SK-N-SH (cell line): ENCODE results near the gene IKBIP. TPM values are rescaled to one million over a fixed set of nuclear protein-coding genes. Genes with fewer than 3 reads are reported as not detected.
"Not testable (repeated sequence)": the region's sequence is repeated elsewhere in the genome, so short reads cannot be mapped to it uniquely, and the experiment has no call there.

Source experiments
- CTCF ChIA-PET: fragments of 300-600, 350-600 bp; formaldehyde crosslinking; extraction: SDS; loops from one replicate; lab custom pipeline; 2021; lab: Yijun Ruan, JAX
- POLR2A ChIA-PET: fragments of 350-600 bp; sonication (Branson Sonifier 250); formaldehyde crosslinking; extraction: SDS; loops from one replicate; lab custom pipeline; 2020; ENCODE audit warnings: antibody characterized with exemption, inconsistent platforms; lab: Yijun Ruan, JAX
- DNase-seq: peaks from one replicate; pipeline ENCODE4 v3.0.0; 2012
- H2AFZ ChIP-seq: fragments of 200-600 bp; sonication (generic); 2 replicates; pipeline ENCODE4 v1.8.1; 2016; ENCODE audit warnings: antibody characterized with exemption, mild to moderate bottlenecking, low read depth
- H3F3A ChIP-seq: fragments of 200-600 bp; sonication (generic); replicated peaks from 2 replicates; pipeline ENCODE3; 2016; ENCODE audit warnings: antibody characterized with exemption, mild to moderate bottlenecking; ENCODE audit not compliant: insufficient read depth
- H3K27ac ChIP-seq, 2 experiments: fragments of 200-500 bp in 1 of 2; fragments of 200-600 bp in 1 of 2; sonication (Bioruptor generic) in 1 of 2; sonication (generic), shearing (Covaris generic) in 1 of 2; 2 replicates each; pipeline versions ENCODE4 v1.5.1 to v1.6.1; 2014 to 2016; ENCODE audit warnings: low read depth in 2 of 2, inconsistent platforms in 1 of 2, low read length in 1 of 2, mild to moderate bottlenecking in 1 of 2, mixed read lengths in 1 of 2
- H3K27me3 ChIP-seq: fragments of 200-600 bp; sonication (generic), shearing (Covaris generic); 2 replicates; pipeline ENCODE4 v1.6.1; 2016; ENCODE audit warnings: mixed run types; ENCODE audit not compliant: insufficient read depth
- H3K36me3 ChIP-seq, 2 experiments: fragments of 200-500 bp in 1 of 2; fragments of 200-600 bp in 1 of 2; sonication (Bioruptor generic) in 1 of 2; sonication (generic) in 1 of 2; replicated peaks in 1 of 2; 2 replicates each; pipeline versions ENCODE3 to v1.5.1; 2014 to 2016; ENCODE audit warnings: low read length in 1 of 2, mild to moderate bottlenecking in 1 of 2; ENCODE audit not compliant: insufficient read depth in 2 of 2, control insufficient read depth in 1 of 2
- H3K4me1 ChIP-seq, 2 experiments: fragments of 200-500 bp in 1 of 2; fragments of 200-600 bp in 1 of 2; sonication (Bioruptor generic) in 1 of 2; sonication (generic), shearing (Covaris generic) in 1 of 2; 2 replicates each; pipeline versions ENCODE4 v1.5.1 to v1.6.1; 2014 to 2016; ENCODE audit warnings: low read depth in 1 of 2, low read length in 1 of 2, mixed run types in 1 of 2; ENCODE audit not compliant: insufficient read depth in 2 of 2, control insufficient read depth in 1 of 2
- H3K4me2 ChIP-seq: fragments of 200-600 bp; sonication (generic), shearing (Covaris generic); 2 replicates; pipeline ENCODE4 v1.6.1; 2017; ENCODE audit warnings: mixed run types
- H3K4me3 ChIP-seq, 2 experiments: fragments of 200-500 bp in 1 of 2; fragments of 200-600 bp in 1 of 2; sonication (Bioruptor generic) in 1 of 2; sonication (generic), shearing (Covaris generic) in 1 of 2; 2 replicates each; pipeline versions ENCODE4 v1.5.1 to v1.8.1; 2014 to 2016; ENCODE audit warnings: low read depth in 2 of 2, inconsistent platforms in 1 of 2, low read length in 1 of 2, mild to moderate bottlenecking in 1 of 2, mixed read lengths in 1 of 2, moderate library complexity in 1 of 2
- H3K79me2 ChIP-seq: fragments of 200-600 bp; sonication (generic); 2 replicates; pipeline ENCODE4 v1.8.1; 2017; ENCODE audit warnings: mild to moderate bottlenecking; ENCODE audit not compliant: insufficient read depth
- H3K9ac ChIP-seq: fragments of 200-600 bp; sonication (generic); 2 replicates; pipeline ENCODE4 v1.6.1; 2017; ENCODE audit warnings: mixed run types
- H3K9me2 ChIP-seq: fragments of 200-600 bp; sonication (generic); 2 replicates; pipeline ENCODE4 v1.6.1; 2017; ENCODE audit warnings: mixed run types
- H3K9me3 ChIP-seq: fragments of 200-600 bp; sonication (generic); 2 replicates; pipeline ENCODE4 v1.6.1; 2017; ENCODE audit warnings: mixed run types, mild to moderate bottlenecking, moderate library complexity
- H4K20me1 ChIP-seq: fragments of 200-600 bp; sonication (generic); 2 replicates; pipeline ENCODE4 v1.6.1; 2017; ENCODE audit warnings: mild to moderate bottlenecking, mixed run types; ENCODE audit not compliant: insufficient read depth
- FOSL2 ChIP-seq: IDR thresholded peaks from 2 replicates; pipeline ENCODE4 v1.4.0; 2012; ENCODE audit warnings: low read depth, mild to moderate bottlenecking, moderate library complexity, borderline replicate concordance
- GABPA ChIP-seq: IDR thresholded peaks from 2 replicates; pipeline ENCODE4 v1.4.0; 2012; ENCODE audit warnings: low read depth, mild to moderate bottlenecking
- IRF3 ChIP-seq: fragments of 150-350 bp; IDR thresholded peaks from 2 replicates; pipeline ENCODE4 v1.6.1; 2016; ENCODE audit warnings: mild to moderate bottlenecking, low read depth, low read length
- JUND ChIP-seq: IDR thresholded peaks from 2 replicates; pipeline ENCODE4 v1.4.0; 2012
- MXI1 ChIP-seq: IDR thresholded peaks from 2 replicates; pipeline ENCODE4 v1.6.1; 2012; ENCODE audit warnings: mild to moderate bottlenecking, low read depth, low read length, improper control_type of control experiment
- NRF1 ChIP-seq: IDR thresholded peaks from 2 replicates; pipeline ENCODE4 v1.6.1; 2012; ENCODE audit warnings: low read depth, mild to moderate bottlenecking, low read length
- POLR2AphosphoS5 ChIP-seq: IDR thresholded peaks from 2 replicates; pipeline ENCODE4 v1.6.1; 2012; ENCODE audit warnings: low read depth, low read length
- RAD21 ChIP-seq: IDR thresholded peaks from 2 replicates; pipeline ENCODE4 v1.6.1; 2012; ENCODE audit warnings: mild to moderate bottlenecking, low read length
- REST ChIP-seq: IDR thresholded peaks from 2 replicates; pipeline ENCODE4 v1.6.1; 2012; ENCODE audit warnings: mild to moderate bottlenecking, low read depth, low read length, moderate library complexity
- RXRA ChIP-seq: IDR thresholded peaks from 2 replicates; pipeline ENCODE4 v1.4.0; 2012; ENCODE audit warnings: low read depth, mild to moderate bottlenecking, borderline replicate concordance
- TEAD4 ChIP-seq: IDR thresholded peaks from 2 replicates; pipeline ENCODE4 v1.4.0; 2012; ENCODE audit warnings: mild to moderate bottlenecking, borderline replicate concordance; ENCODE audit not compliant: insufficient read depth
- USF1 ChIP-seq: IDR thresholded peaks from 2 replicates; pipeline ENCODE4 v1.4.0; 2012; ENCODE audit warnings: low read depth, borderline replicate concordance
- WGBS: methylation state at CpG from one replicate; pipeline ENCODE4 v1.1.6; 2017; ENCODE audit warnings: low lambda C conversion rate; 5-methylcytosine and 5-hydroxymethylcytosine counted together
- polyA plus RNA-seq, 3 experiments: library from polyadenylated mRNA; depleted of rRNA; stranded (reverse); fragments of >200 nt; gene quantifications; 2 replicates each; pipeline ENCODE4 v1.2.3, GENCODE V29; 2012
- TF ChIP-seq, protein P1 (sequence below): fragments of 200-600 bp; sonication (generic); IDR thresholded peaks from 2 replicates; pipeline ENCODE4 v1.6.1; 2017; ENCODE audit warnings: antibody characterized with exemption, mild to moderate bottlenecking, moderate library complexity

IKBIP gene
- polyA plus RNA-seq, 1 of the 3 experiments (the other 2 are of a cell fraction), result 25.2 TPM

DNA sequence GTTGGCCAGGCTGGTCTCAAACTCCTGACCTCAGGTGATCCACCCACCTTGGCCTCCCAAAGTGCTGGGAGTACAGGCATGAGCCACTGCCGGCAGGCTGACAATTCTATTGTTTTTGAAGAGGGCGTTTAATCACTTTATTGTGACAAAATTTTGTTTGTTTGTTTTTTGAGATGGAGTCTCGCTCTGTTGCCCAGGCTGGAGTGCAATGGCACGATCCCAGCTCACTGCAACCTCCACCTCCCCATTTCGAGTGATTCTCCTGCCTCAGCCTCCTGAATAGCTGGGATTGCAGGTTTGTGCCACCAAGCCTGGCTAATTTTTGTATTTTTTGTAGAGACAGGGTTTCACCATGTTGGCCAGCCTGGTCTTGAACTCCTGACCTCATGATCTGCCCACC is 1.8 kb downstream of the IKBIP start:
- peak overlapping the region; percentile 94; the same call in 1 of the 2 replicates for H3K9ac ChIP-seq
- peak overlapping the region; percentile 85 for H3K4me2 ChIP-seq
- H3K27me3 ChIP-seq, H3K9me2 ChIP-seq, DNase-seq, H3K9me3 ChIP-seq, H3F3A ChIP-seq, POLR2A ChIA-PET, H3K4me1 ChIP-seq, H2AFZ ChIP-seq: not testable (repeated sequence)
- H3K36me3 ChIP-seq, result peaks cover 0 to 10% of the 10 kb centered on the region in 2 experiments
- peak overlapping the region in 1 of 2 experiments; percentile 97; a peak in 1 of 4 replicates for H3K27ac ChIP-seq
- H3K79me2 ChIP-seq, result peaks cover 91% of the 10 kb centered on the region
- peaks cover 16% of the 10 kb centered on the region for H4K20me1 ChIP-seq
- peak overlapping the region; percentile 79; a peak in 3 of 4 replicates for H3K4me3 ChIP-seq
- WGBS, result 91% methylated on average over 5 of the region's 5 CpGs
- CTCF ChIA-PET, result interaction anchor here (0.6 to 2.2 kb wide), 3 partner anchors 11 to 35 kb away, joined by 3 to 10 read pairs (median 5); no protein-coding TSS in a partner anchor

DNA sequence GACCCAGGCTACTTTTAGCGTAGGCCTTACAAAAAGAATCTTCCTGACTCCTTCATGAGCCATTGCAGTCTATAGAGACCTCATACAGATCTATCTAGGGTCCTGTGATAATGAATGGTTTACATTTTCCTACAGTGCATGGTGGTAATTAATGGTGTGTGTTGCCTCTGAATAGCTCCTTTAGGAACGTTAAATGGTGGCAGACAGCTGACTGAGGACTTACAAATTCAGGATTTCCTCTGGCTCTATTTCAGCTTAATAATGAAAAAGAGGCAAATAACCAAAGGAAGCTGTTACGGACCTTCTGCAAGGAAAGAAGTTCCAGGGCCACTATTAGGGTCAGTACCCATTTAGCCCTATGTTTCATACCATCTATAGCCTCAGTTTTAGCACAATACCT is 5.1 kb downstream of the IKBIP start:
- H4K20me1 ChIP-seq, result peaks cover 26% of the 10 kb centered on the region
- POLR2A ChIA-PET, result no interaction called here

DNA sequence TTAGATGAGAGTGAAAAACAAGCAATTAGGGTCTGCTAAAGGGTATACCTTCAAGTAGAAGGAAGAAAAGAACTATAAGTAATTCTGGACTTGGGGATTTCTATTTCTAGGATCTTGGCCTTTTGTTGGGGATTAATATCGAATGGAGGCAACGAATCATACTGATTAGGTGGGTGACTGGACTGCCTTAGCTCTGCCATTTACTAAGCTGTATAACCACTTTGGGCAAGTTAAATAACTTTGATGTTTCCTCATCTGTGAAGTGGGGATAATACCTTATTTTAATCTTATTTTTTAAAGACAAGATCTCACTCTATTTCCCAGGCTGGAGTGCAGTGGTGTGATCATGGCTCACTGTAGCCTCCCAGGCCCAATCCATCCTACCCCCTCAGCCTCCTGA is 6.6 kb downstream of the IKBIP start:
- H3K27ac ChIP-seq, result no peak overlapping the region
- H3K9me2 ChIP-seq, result no peaks in the 10 kb centered on the region
- H3K79me2 ChIP-seq, result peaks cover 100% of the 10 kb centered on the region
- no peak overlapping the region for H3K4me2 ChIP-seq
- H3K9ac ChIP-seq, result no peak overlapping the region
- CTCF ChIA-PET, result interaction anchor here (0.9 to 1.5 kb wide), 3 partner anchors 10 to 121 kb away, joined by 3 read pairs; no protein-coding TSS in a partner anchor
- H3K4me1 ChIP-seq, result peaks cover 1 to 7% of the 10 kb centered on the region in 2 experiments; a peak in 2 of 4 replicates
- no peaks in the 10 kb centered on the region for H3K9me3 ChIP-seq
- 96% methylated on average over 2 of the region's 2 CpGs for WGBS
- DNase-seq, result no peak
- POLR2A ChIA-PET, result no interaction called here
- H4K20me1 ChIP-seq, result peaks cover 26% of the 10 kb centered on the region
- H3K36me3 ChIP-seq, result peaks cover 0 to 20% of the 10 kb centered on the region in 2 experiments
- no peak overlapping the region for H2AFZ ChIP-seq
- no peaks in the 10 kb centered on the region for H3K27me3 ChIP-seq
- peaks cover 24% of the 10 kb centered on the region for H3F3A ChIP-seq
- H3K4me3 ChIP-seq, result no peak overlapping the region
- TF ChIP-seq GABPA (no peak), RAD21 (no peak), REST (no peak), TEAD4 (no peak), RXRA (no peak), JUND (no peak), POLR2AphosphoS5 (no peak), IRF3 (no peak), NRF1 (no peak), FOSL2 (no peak), MXI1 (no peak), USF1 (no peak)
- TF ChIP-seq, protein P1, sequence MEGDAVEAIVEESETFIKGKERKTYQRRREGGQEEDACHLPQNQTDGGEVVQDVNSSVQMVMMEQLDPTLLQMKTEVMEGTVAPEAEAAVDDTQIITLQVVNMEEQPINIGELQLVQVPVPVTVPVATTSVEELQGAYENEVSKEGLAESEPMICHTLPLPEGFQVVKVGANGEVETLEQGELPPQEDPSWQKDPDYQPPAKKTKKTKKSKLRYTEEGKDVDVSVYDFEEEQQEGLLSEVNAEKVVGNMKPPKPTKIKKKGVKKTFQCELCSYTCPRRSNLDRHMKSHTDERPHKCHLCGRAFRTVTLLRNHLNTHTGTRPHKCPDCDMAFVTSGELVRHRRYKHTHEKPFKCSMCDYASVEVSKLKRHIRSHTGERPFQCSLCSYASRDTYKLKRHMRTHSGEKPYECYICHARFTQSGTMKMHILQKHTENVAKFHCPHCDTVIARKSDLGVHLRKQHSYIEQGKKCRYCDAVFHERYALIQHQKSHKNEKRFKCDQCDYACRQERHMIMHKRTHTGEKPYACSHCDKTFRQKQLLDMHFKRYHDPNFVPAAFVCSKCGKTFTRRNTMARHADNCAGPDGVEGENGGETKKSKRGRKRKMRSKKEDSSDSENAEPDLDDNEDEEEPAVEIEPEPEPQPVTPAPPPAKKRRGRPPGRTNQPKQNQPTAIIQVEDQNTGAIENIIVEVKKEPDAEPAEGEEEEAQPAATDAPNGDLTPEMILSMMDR, result no peak

More for the DNA sequence above, 5.1 kb downstream of the IKBIP start:
- H3K4me2 ChIP-seq, result no peak overlapping the region
- CTCF ChIA-PET, result interaction anchor here (1.5 to 2.6 kb wide), 3 partner anchors 44 to 123 kb away, joined by 3 to 9 read pairs (median 3); no protein-coding TSS in a partner anchor
- no peaks in the 10 kb centered on the region for H3K9me2 ChIP-seq
- no peaks in the 10 kb centered on the region for H3K27me3 ChIP-seq
- no peak for TF ChIP-seq GABPA
- no peaks in the 10 kb centered on the region for H3K9me3 ChIP-seq
- no peak overlapping the region for H3K9ac ChIP-seq
- no peak overlapping the region for H3K4me3 ChIP-seq
- peaks cover 98% of the 10 kb centered on the region for H3K79me2 ChIP-seq
- peaks cover 32% of the 10 kb centered on the region for H3F3A ChIP-seq
- DNase-seq, result no peak
- peaks cover 0 to 9% of the 10 kb centered on the region in 2 experiments for H3K36me3 ChIP-seq
- peaks cover 2 to 7% of the 10 kb centered on the region in 2 experiments; a peak in 2 of 4 replicates for H3K4me1 ChIP-seq
- WGBS, result 95% methylated on average over 3 of the region's 3 CpGs
- no peak overlapping the region for H2AFZ ChIP-seq
- H3K27ac ChIP-seq, result no peak overlapping the region
